Measurements from ENCODE around the gene STMP1.

STMP1 gene

GRCh38 chr7:135718794-135719437 is 56.6 kb downstream of the STMP1 start:
- DNase-seq (ENCODE audit: low read depth in 2 of 2) = no peak

- no peak for DNase-seq (ENCODE audit: low read depth in 2 of 2)
Measured at GRCh38 chr7:135719688-135720087, 57.4 kb downstream of the STMP1 start.

GRCh38 chr7:135721198-135721820 is 59.0 kb downstream of the STMP1 start:
- no peak for DNase-seq (ENCODE audit: low read depth in 2 of 2)

- DNase-seq (ENCODE audit: low read depth in 2 of 2) = no peak
Measured at GRCh38 chr7:135723411-135723810, 61.1 kb downstream of the STMP1 start.

Data from fibroblast of skin of left quadriceps (primary cell).